ENCODE measurements around the gene ECPAS.

ECPAS gene

DNA sequence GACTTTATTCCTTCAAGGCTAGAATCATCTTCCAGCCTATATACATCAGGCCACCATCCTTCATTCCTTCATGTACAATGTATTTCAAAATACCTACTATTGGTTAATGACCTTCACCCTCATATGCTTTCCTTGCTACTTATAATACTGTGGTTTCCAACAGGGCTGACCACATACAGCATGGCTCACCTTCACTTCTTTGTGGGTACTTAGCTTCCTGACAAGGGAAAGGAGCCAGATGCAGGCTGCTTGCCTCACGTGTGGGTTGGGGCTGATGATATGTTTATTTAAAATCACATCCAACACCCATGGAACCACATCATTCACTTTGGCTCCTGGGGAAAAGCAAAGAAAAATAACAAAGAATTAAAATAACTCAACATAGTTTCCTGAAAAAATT lies 90.2 kb downstream of the ECPAS start:
- Histone ChIP-seq H3K4me3 (replicated peaks; ENCODE audit: insufficient read depth, low read length) (no peak overlapping the region), H3K27me3 (ENCODE audit: insufficient read depth, poor library complexity, severe bottlenecking) (no peaks in the 10 kb centered on the region), H3K27ac (replicated peaks) (no peak overlapping the region)
- DNase-seq (ENCODE audit: low read depth in 1 of 2, low spot score in 1 of 2): no peak
- TF ChIP-seq POLR2AphosphoS5 (IDR thresholded peaks at IDR 0.05; ENCODE audit: low read depth) (no peak), GABPA (IDR thresholded peaks at IDR 0.05; ENCODE audit: low read depth) (no peak), SPI1 (IDR thresholded peaks at IDR 0.05; ENCODE audit: borderline replicate concordance, low read depth) (no peak)
- TF ChIP-seq, protein P1, sequence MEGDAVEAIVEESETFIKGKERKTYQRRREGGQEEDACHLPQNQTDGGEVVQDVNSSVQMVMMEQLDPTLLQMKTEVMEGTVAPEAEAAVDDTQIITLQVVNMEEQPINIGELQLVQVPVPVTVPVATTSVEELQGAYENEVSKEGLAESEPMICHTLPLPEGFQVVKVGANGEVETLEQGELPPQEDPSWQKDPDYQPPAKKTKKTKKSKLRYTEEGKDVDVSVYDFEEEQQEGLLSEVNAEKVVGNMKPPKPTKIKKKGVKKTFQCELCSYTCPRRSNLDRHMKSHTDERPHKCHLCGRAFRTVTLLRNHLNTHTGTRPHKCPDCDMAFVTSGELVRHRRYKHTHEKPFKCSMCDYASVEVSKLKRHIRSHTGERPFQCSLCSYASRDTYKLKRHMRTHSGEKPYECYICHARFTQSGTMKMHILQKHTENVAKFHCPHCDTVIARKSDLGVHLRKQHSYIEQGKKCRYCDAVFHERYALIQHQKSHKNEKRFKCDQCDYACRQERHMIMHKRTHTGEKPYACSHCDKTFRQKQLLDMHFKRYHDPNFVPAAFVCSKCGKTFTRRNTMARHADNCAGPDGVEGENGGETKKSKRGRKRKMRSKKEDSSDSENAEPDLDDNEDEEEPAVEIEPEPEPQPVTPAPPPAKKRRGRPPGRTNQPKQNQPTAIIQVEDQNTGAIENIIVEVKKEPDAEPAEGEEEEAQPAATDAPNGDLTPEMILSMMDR (IDR thresholded peaks at IDR 0.05; ENCODE audit: insufficient read depth, low read length): no peak
- TF ChIP-seq, protein P2, sequence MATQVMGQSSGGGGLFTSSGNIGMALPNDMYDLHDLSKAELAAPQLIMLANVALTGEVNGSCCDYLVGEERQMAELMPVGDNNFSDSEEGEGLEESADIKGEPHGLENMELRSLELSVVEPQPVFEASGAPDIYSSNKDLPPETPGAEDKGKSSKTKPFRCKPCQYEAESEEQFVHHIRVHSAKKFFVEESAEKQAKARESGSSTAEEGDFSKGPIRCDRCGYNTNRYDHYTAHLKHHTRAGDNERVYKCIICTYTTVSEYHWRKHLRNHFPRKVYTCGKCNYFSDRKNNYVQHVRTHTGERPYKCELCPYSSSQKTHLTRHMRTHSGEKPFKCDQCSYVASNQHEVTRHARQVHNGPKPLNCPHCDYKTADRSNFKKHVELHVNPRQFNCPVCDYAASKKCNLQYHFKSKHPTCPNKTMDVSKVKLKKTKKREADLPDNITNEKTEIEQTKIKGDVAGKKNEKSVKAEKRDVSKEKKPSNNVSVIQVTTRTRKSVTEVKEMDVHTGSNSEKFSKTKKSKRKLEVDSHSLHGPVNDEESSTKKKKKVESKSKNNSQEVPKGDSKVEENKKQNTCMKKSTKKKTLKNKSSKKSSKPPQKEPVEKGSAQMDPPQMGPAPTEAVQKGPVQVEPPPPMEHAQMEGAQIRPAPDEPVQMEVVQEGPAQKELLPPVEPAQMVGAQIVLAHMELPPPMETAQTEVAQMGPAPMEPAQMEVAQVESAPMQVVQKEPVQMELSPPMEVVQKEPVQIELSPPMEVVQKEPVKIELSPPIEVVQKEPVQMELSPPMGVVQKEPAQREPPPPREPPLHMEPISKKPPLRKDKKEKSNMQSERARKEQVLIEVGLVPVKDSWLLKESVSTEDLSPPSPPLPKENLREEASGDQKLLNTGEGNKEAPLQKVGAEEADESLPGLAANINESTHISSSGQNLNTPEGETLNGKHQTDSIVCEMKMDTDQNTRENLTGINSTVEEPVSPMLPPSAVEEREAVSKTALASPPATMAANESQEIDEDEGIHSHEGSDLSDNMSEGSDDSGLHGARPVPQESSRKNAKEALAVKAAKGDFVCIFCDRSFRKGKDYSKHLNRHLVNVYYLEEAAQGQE (IDR thresholded peaks at IDR 0.05; ENCODE audit: insufficient replicate concordance, low read depth): no peak

DNA sequence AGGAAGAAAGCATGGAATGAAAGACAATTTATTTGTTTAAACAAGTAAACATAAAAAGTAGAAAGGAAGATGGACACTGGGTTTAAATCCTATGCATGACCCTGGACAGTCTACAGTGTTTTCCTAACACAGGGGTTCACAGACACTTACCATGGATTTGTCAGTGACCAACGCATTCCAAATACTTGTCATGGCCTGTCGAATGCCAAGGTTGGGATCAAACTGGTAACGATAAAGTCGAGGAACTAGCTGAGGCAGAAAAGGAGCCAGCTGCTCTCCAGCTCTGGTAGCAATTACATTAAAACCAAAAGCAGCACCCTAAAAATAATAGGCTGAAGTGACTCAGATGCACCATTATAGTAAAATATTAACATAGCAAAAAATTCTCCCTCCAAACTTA lies 94.8 kb downstream of the ECPAS start:
- no peak for DNase-seq (ENCODE audit: low read depth in 1 of 2, low spot score in 1 of 2)
- Histone ChIP-seq H3K4me3 (replicated peaks; ENCODE audit: insufficient read depth, low read length) (no peak overlapping the region), H3K27ac (replicated peaks) (no peak overlapping the region), H3K27me3 (ENCODE audit: insufficient read depth, poor library complexity, severe bottlenecking) (no peaks in the 10 kb centered on the region)
- TF ChIP-seq, protein P1 (IDR thresholded peaks at IDR 0.05; ENCODE audit: insufficient read depth, low read length): no peak
- TF ChIP-seq, protein P2 (IDR thresholded peaks at IDR 0.05; ENCODE audit: insufficient replicate concordance, low read depth): no peak
- TF ChIP-seq POLR2AphosphoS5 (IDR thresholded peaks at IDR 0.05; ENCODE audit: low read depth) (no peak), GABPA (IDR thresholded peaks at IDR 0.05; ENCODE audit: low read depth) (no peak), SPI1 (IDR thresholded peaks at IDR 0.05; ENCODE audit: borderline replicate concordance, low read depth) (no peak)

- DNase-seq (ENCODE audit: low read depth in 1 of 2, low spot score in 1 of 2): no peak
- Histone ChIP-seq H3K27ac (replicated peaks) (no peak overlapping the region), H3K27me3 (ENCODE audit: insufficient read depth, poor library complexity, severe bottlenecking) (no peaks in the 10 kb centered on the region), H3K4me3 (replicated peaks; ENCODE audit: insufficient read depth, low read length) (no peak overlapping the region)
- TF ChIP-seq, protein P2 (IDR thresholded peaks at IDR 0.05; ENCODE audit: insufficient replicate concordance, low read depth): no peak
- no peak for TF ChIP-seq SPI1 (IDR thresholded peaks at IDR 0.05; ENCODE audit: borderline replicate concordance, low read depth)
- TF ChIP-seq, protein P1 (IDR thresholded peaks at IDR 0.05; ENCODE audit: insufficient read depth, low read length): no peak
- no peak for TF ChIP-seq GABPA (IDR thresholded peaks at IDR 0.05; ENCODE audit: low read depth)
- TF ChIP-seq POLR2AphosphoS5 (IDR thresholded peaks at IDR 0.05; ENCODE audit: low read depth): no peak
Measured at GRCh38 chr9:111386386-111386785, 97.8 kb downstream of the ECPAS start.

All from HL-60 (cell line).